NOMO-1 treated with dmso at 0.1 percent for 144 hours (cell line): ENCODE data around the gene EXOC7.
"Not testable (repeated sequence)": the region's sequence is repeated elsewhere in the genome, so short reads cannot be mapped to it uniquely, and the experiment has no call there.

ENCODE experiments used
- DNase-seq: peaks from one replicate; lab custom pipeline; 2025; ENCODE audit not compliant: unreplicated experiment; lab: John Stamatoyannopoulos, UW

Gene EXOC7

GRCh38 chr17:76088868-76089576 lies 14.6 kb downstream of the EXOC7 start:
- DNase-seq = no peak

- no peak for DNase-seq
Observed at GRCh38 chr17:76088041-76088867, 15.3 kb downstream of the EXOC7 start.

GRCh38 chr17:76087531-76087930 lies 16.1 kb downstream of the EXOC7 start:
- no peak for DNase-seq

- DNase-seq = no peak
Observed at GRCh38 chr17:76086384-76086783, 17.2 kb downstream of the EXOC7 start.

- DNase-seq = no peak
Observed at GRCh38 chr17:76085731-76086366, 17.7 kb downstream of the EXOC7 start.

GRCh38 chr17:76085066-76085730 lies 18.4 kb downstream of the EXOC7 start:
- DNase-seq = no peak

- DNase-seq = no peak
Observed at GRCh38 chr17:76083536-76084182, 19.9 kb downstream of the EXOC7 start.

- DNase-seq = no peak
Observed at GRCh38 chr17:76082326-76083251, 21.0 kb downstream of the EXOC7 start.

GRCh38 chr17:76081295-76082210 lies 22.0 kb downstream of the EXOC7 start:
- no peak for DNase-seq

GRCh38 chr17:76080768-76081287 lies 22.8 kb downstream of the EXOC7 start:
- no peak for DNase-seq

GRCh38 chr17:76079956-76080767 lies 23.4 kb downstream of the EXOC7 start:
- DNase-seq = no peak

GRCh38 chr17:76079535-76079955 lies 24.0 kb downstream of the EXOC7 start:
- DNase-seq = no peak

GRCh38 chr17:76078860-76079534 lies 24.6 kb downstream of the EXOC7 start, which contains the start of gene ZACN:
Gene ZACN, plus strand, starts transcription at chr17:76079182. Its CDS starts 83 bp downstream, at chr17:76079265.
- no peak for DNase-seq

- not testable (repeated sequence) for DNase-seq
Observed at GRCh38 chr17:76078370-76078769, 25.2 kb downstream of the EXOC7 start.

- no peak for DNase-seq
Observed at GRCh38 chr17:76077584-76078110, 25.9 kb downstream of the EXOC7 start.

GRCh38 chr17:76076765-76077583 lies 26.6 kb downstream of the EXOC7 start:
- no peak for DNase-seq
